Measurements from ENCODE around the gene RGS2.

The RGS2 gene

DNA sequence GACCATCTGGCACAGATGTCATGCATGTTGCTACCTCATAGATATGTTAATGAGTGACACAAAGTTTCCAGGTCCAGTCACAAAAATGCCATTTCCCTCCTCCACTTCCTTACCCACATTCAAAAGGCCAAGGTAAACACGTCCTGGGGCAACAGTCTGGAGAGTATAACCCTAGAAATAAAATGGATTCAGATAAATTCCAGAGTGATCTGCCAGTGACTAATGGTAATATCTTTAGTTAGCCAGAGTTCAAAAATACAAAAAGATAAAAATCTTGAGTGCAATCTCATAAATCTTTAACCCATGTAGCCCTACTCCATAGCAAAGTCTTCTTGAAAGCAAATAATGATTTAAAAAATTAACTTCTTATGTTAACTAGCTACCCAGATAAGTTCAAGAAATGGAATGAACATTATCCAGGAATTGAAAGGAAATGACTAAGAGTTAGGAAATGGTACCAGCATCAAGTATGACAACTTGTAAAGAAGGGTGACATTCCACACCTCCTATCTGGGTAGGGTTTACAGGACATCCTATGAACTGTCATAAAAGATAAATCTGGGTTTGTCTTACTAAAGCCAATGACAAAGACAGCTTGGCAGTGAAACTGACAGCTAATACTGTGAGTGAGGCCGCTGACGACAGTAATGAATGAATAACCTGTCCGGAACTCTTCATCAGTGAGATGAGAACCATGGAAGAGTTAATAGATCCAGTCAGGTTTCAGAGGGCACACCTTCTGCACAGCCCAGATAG lies 18.1 kb downstream of the RGS2 start:
- peaks cover 0 to 2% of the 10 kb centered on the region in 2 donors for H3K4me1 Mint-ChIP-seq (ENCODE audit: low read depth in 2 of 2)
- no peaks in the 10 kb centered on the region for H3K9me3 Mint-ChIP-seq
- H3K36me3 Mint-ChIP-seq (ENCODE audit: insufficient read depth) = no peaks in the 10 kb centered on the region
- H3K4me3 Mint-ChIP-seq = no peak overlapping the region
- DNase-seq (no peak), ATAC-seq (replicated peaks) (no peak)
- H3K27me3 Mint-ChIP-seq = peaks cover 34 to 46% of the 10 kb centered on the region in 2 donors
- no peak overlapping the region for H3K27ac Mint-ChIP-seq

DNA sequence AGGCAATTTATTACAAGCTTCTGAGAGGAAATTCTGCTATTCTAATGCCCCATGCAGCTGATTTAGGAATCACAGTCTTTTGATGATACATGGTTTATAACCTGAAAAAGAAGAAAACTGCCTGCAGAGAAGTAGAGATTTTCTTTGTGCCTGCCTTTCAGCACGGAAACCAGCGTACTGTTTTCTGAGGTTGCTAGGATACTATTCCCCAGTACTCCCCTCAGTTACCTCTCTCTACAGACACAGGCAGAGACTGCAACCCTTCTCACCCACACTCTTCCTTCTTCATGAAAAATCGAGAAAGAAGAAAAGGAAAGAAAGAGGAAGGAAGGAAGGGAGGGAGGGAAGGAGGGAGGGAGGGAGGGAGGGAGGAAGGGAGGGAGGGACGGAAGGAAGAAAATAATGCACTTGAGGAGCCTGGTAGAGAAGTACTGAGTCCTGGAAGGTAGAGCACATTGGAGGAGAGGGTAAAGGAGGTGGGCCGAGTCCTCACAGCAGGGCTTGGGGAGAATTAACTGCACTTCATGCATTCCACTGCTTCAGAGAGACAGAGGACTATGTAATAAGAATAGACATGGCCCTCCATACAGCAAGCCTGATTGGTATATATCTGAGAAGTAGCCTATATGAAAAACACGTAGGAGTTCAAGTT lies 21.9 kb downstream of the RGS2 start:
- no peak overlapping the region for H3K4me3 Mint-ChIP-seq
- H3K27ac Mint-ChIP-seq = peak overlapping the region in 1 of 2 donors; percentile 42
- H3K4me1 Mint-ChIP-seq (ENCODE audit: low read depth in 2 of 2) = peaks cover 0 to 2% of the 10 kb centered on the region in 2 donors
- H3K27me3 Mint-ChIP-seq = peaks cover 34 to 47% of the 10 kb centered on the region in 2 donors
- DNase-seq (no peak), ATAC-seq (replicated peaks) (no peak)
- H3K36me3 Mint-ChIP-seq (ENCODE audit: insufficient read depth) = no peaks in the 10 kb centered on the region
- no peaks in the 10 kb centered on the region for H3K9me3 Mint-ChIP-seq

DNA sequence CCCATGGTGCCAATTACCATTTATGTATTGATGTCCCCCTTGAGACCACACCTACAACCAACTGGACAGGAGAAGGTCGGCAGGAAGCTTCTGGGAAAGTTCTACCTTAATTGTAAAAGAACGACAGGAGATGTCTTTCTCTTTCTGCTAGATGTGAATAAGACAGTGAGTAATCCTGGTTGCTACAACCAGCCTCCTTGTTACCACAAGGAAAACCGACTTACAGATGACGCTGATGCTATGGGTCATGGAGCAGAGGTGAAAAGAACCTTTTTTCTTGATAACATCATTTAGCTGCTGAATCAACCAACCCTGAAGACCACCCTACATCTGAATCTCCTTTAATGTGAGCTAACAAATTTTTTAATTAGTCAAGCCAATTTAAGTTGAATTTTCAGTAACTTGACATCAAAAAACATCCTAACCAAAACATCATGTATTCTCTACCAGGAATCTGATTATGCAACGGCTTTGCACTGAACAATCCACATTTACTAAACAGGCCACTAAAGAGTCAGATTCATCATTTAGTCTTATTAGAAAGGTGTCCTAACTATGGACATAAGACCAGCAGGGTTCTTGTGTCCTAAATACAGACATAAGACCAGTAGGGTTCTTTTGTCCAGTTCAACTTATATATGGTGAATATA lies 23.0 kb downstream of the RGS2 start:
- Mint-ChIP-seq H3K27ac (no peak overlapping the region), H3K4me1 (ENCODE audit: low read depth in 2 of 2) (peaks cover 0 to 2% of the 10 kb centered on the region in 2 donors), H3K36me3 (ENCODE audit: insufficient read depth) (no peaks in the 10 kb centered on the region), H3K4me3 (no peak overlapping the region), H3K27me3 (peaks cover 31 to 47% of the 10 kb centered on the region in 2 donors), H3K9me3 (no peaks in the 10 kb centered on the region)
- DNase-seq (no peak), ATAC-seq (replicated peaks) (no peak)

DNA sequence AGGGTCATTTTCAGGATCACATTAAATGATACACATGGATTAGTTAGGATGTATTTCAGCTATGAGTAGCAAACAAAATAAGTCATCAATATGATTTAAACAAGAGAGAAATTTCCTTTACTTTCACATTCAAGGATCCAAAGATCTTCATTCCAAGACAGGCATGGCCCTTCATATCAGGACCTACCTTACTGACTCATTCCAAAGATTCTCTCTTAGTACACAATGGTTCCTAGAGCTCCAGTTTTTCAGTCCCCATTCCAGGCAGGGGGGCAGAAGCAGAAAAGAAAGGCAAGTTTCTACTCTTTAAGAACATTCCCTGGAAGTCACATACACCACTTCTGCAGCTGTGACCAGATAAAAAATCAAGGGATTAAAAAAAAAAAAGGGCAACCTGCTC lies 23.7 kb downstream of the RGS2 start:
- Mint-ChIP-seq H3K27ac (no peak overlapping the region), H3K9me3 (no peaks in the 10 kb centered on the region), H3K27me3 (peaks cover 24 to 48% of the 10 kb centered on the region in 2 donors), H3K36me3 (ENCODE audit: insufficient read depth) (no peaks in the 10 kb centered on the region), H3K4me3 (no peak overlapping the region), H3K4me1 (ENCODE audit: low read depth in 2 of 2) (peaks cover 0 to 2% of the 10 kb centered on the region in 2 donors)
- no peak for DNase-seq
- ATAC-seq (replicated peaks) = no peak

DNA sequence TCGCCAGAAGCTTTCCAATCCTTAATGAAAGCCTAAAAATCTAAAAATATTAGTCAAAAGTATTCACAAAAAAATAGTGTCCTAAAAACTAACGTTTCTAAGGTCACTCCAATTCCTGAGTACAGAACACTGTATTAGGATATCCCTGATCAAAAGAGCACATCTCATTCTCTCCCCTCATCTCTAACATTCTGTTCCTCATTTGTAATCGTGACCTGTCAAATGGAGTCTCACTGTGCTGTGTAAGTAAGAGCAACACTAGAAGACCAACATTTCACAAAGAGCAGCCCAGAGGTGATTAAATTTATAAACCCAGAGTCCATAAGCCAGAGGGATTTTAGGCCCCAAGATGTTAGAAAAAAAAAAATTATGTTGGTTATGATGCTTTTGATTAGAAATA lies 26.3 kb downstream of the RGS2 start:
- DNase-seq (no peak), ATAC-seq (replicated peaks) (no peak)
- Mint-ChIP-seq H3K4me3 (no peak overlapping the region), H3K9me3 (no peaks in the 10 kb centered on the region), H3K27ac (no peak overlapping the region), H3K27me3 (peaks cover 23 to 34% of the 10 kb centered on the region in 2 donors), H3K36me3 (ENCODE audit: insufficient read depth) (no peaks in the 10 kb centered on the region), H3K4me1 (ENCODE audit: low read depth in 2 of 2) (peaks cover 0 to 2% of the 10 kb centered on the region in 2 donors)

DNA sequence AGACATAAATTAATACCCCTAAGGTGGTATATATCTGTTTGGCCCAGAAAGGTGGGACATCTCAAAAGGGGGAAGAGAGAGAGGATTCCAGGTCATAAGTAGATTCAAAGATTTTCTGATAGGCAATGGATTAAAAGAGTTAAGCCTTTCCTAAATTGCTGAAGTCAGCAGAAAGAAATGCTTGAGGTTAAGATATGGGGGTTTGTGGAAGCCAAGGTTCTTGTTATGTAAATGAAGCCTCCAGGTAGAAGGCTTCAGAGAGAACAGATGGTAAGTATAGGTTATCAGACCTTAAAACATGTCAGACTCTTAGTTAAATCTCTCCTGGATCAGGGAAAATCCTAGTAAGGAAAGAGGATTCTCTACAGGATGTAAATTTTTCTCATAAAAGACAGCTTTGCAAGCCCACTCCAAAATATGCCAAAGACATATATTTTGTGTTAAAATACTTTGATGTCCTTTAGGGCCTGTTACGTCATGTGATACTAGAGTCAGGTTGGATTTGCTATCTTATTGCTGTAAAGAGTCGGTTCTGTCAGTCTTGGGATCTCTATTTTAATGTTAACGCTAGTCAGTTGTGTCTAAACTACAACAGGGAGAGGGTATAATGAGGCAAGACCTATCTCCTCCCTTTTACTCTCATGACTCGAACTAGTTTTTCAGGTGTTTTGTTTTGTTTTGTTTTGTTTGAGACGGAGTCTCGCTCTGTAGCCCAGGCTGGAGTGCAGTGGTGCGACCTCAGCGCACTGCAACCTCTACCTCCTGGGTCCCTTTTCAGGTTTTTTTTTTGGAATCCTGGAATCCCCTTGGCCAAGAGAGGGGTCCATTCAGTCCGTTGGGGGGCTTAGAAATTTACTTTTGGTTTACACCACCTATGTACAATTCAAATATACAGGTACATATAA lies 30.6 kb downstream of the RGS2 start:
- Mint-ChIP-seq H3K27me3 (peaks cover 17 to 33% of the 10 kb centered on the region in 2 donors), H3K36me3 (ENCODE audit: insufficient read depth) (no peaks in the 10 kb centered on the region), H3K27ac (no peak overlapping the region), H3K4me3 (no peak overlapping the region), H3K4me1 (ENCODE audit: low read depth in 2 of 2) (no peaks in the 10 kb centered on the region), H3K9me3 (no peaks in the 10 kb centered on the region)
- ATAC-seq (replicated peaks) = no peak
- no peak for DNase-seq

DNA sequence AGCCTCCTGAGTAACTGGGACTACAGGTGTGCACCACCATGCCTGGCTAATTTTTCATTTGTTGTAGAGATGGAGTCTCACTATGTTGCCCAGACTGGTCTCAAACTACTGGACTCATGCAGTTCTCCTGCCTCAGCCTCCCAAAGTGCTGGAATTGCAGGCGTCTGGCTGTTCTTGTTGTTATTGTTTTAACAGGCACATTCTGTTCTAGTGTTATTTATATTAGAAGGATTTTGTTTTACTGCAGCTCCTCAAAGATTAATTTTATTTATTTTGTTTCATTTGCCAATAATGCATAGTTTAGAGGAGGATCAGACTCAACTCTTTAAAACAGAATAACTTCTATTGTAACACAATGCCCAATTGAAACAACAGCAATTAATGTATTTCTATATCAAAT lies 35.5 kb downstream of the RGS2 start:
- Mint-ChIP-seq H3K36me3 (ENCODE audit: insufficient read depth) (no peaks in the 10 kb centered on the region), H3K9me3 (no peaks in the 10 kb centered on the region), H3K4me3 (no peak overlapping the region), H3K27me3 (peaks cover 8 to 20% of the 10 kb centered on the region in 2 donors), H3K27ac (no peak overlapping the region), H3K4me1 (ENCODE audit: low read depth in 2 of 2) (no peaks in the 10 kb centered on the region)
- ATAC-seq (replicated peaks) (no peak), DNase-seq (no peak)

DNA sequence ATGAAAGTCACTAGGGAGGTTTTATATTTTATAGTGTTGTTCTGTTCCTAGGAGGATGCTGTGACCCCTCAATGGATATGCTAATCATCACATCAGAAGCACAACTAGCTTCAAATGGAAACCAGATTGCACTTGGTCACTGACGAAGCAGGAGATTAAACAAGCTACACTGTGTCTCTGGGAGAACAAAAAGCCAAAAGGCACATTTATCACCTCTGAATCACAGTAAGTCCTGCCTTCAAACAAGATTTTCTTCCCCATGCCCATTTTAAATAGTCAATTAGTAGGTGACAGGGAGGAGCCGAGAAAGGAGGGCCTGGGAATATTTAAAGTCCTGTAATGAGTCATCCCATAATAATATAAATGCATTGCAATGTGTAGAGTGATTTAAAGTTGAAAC lies 38.1 kb downstream of the RGS2 start:
- H3K4me1 Mint-ChIP-seq (ENCODE audit: low read depth in 2 of 2) = no peaks in the 10 kb centered on the region
- no peaks in the 10 kb centered on the region for H3K9me3 Mint-ChIP-seq
- DNase-seq (no peak), ATAC-seq (replicated peaks) (no peak)
- H3K36me3 Mint-ChIP-seq (ENCODE audit: insufficient read depth) = no peaks in the 10 kb centered on the region
- no peak overlapping the region for H3K4me3 Mint-ChIP-seq
- H3K27me3 Mint-ChIP-seq = peaks cover 4% of the 10 kb centered on the region in 2 donors
- H3K27ac Mint-ChIP-seq = no peak overlapping the region

DNA sequence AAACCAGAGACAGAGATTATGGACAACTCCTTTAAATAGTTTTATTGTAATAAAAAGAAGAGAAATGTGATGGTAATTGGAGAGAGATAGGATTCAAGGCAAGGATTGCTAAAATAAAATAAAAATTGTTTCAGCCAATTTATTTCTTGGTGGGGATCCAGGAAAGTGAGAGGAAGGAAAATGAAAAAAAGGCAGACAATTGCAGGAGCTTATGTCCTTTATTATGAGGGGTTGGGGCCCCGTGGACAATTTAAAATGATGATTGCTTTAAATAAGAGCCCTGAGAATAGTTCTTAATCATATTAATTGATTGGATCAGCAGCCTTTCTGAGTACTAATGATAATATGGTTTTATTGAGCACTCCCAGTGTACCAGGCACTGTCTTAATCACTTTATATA lies 40.2 kb downstream of the RGS2 start:
- H3K27me3 Mint-ChIP-seq = no peaks in the 10 kb centered on the region
- H3K27ac Mint-ChIP-seq = no peak overlapping the region
- H3K36me3 Mint-ChIP-seq (ENCODE audit: insufficient read depth) = no peaks in the 10 kb centered on the region
- DNase-seq (no peak), ATAC-seq (replicated peaks) (no peak)
- no peaks in the 10 kb centered on the region for H3K9me3 Mint-ChIP-seq
- no peaks in the 10 kb centered on the region for H3K4me1 Mint-ChIP-seq (ENCODE audit: low read depth in 2 of 2)
- H3K4me3 Mint-ChIP-seq = no peak overlapping the region

DNA sequence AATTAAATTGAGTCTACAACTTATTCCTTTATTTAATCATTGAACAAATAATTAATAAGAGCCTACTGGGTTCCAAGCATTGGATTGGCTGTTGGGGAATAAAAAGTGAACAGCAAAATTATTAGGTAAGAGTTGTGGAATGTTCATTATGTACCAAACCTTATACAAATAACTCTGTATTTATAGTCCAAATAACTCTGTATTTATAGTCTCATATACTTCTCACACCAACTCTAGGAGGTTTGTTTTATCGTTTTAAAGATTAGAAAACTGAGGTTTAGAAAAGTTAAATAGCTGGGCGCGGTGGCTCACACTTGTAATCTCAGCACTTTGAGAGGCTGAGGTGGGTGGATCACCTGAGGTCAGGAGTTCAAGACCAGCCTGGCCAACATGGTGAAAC lies 40.6 kb downstream of the RGS2 start:
- Mint-ChIP-seq H3K4me1 (ENCODE audit: low read depth in 2 of 2) (no peaks in the 10 kb centered on the region), H3K27me3 (no peaks in the 10 kb centered on the region), H3K9me3 (no peaks in the 10 kb centered on the region), H3K27ac (no peak overlapping the region), H3K4me3 (no peak overlapping the region), H3K36me3 (ENCODE audit: insufficient read depth) (no peaks in the 10 kb centered on the region)
- DNase-seq (no peak), ATAC-seq (replicated peaks) (no peak)

DNA sequence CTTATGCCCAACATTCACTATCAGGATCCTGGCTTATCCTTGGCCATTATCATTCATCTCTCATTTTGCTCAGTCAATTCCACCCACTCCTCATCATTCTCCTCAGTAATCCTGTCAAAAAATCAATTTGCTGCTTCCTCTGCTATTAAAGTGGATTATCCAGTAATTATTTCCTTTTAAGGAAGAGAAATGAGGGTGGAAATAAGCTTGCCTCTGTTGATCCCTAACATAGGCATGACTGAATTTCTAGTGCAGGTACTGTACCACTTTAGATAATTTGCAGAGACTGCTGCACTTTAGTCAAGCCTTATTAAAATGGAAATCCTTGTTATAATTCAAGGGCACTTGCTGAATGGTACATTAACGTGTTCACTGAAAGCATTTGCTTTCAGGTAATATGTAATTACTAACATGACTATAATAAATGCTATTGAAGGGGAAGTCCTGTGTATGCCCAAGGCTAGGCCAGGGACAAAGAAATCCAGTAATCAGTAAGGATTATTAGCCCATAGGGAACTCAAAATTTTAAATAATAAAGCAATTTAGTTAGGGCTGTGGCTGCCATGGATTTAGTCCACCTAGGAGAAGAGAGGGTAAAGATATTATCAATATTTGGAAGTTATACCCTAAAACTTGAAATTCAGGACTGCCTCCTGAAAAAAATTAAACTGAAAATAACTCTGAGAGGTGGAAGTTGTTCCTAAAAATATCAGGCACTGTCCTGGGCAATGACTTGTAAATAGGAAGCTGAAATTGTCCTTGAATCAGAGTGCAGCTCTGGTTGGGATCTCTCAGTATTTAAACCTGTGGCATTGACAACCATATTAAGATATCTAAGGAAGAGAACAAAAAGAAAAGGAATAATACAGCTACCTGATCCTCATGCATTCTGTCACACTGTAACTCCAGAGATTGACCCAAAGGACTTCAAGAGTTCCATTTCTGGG lies 43.4 kb downstream of the RGS2 start:
- H3K36me3 Mint-ChIP-seq (ENCODE audit: insufficient read depth) = no peaks in the 10 kb centered on the region
- DNase-seq (no peak), ATAC-seq (replicated peaks) (no peak)
- no peaks in the 10 kb centered on the region for H3K27me3 Mint-ChIP-seq
- no peak overlapping the region for H3K27ac Mint-ChIP-seq
- H3K4me3 Mint-ChIP-seq = no peak overlapping the region
- H3K4me1 Mint-ChIP-seq (ENCODE audit: low read depth in 2 of 2) = no peaks in the 10 kb centered on the region
- no peaks in the 10 kb centered on the region for H3K9me3 Mint-ChIP-seq

DNA sequence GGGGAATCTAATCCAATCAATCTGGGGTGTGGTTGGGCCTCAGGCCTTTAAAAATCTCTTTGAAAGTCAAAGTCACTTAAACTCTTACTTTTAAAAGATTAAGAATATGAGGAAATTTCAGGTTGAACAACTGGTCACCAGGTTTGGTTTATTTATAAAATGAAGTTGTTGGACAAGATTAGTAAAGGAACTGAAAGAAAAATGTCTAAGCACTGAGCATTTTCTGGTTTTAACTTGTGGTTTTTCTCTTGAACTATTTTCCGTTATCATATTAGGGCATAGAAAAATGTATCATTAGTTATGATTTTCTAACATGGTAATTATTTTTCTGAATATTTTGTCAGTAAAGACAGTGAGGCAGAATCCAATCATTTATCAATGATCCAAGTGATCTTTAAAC lies 49.6 kb downstream of the RGS2 start:
- ATAC-seq (replicated peaks) (no peak), DNase-seq (no peak)
- no peak overlapping the region for H3K27ac Mint-ChIP-seq
- no peaks in the 10 kb centered on the region for H3K9me3 Mint-ChIP-seq
- H3K36me3 Mint-ChIP-seq (ENCODE audit: insufficient read depth) = no peaks in the 10 kb centered on the region
- no peaks in the 10 kb centered on the region for H3K27me3 Mint-ChIP-seq
- no peaks in the 10 kb centered on the region for H3K4me1 Mint-ChIP-seq (ENCODE audit: low read depth in 2 of 2)
- no peak overlapping the region for H3K4me3 Mint-ChIP-seq
